ENCODE data around the gene MICAL2.

GRCh38 chr11:12233602-12233925, 123.2 kb downstream of the MICAL2 start:
- TF ChIP-seq CTCF (IDR thresholded peaks at IDR 0.05 in 4 of 5, conservative IDR thresholded peaks at IDR 0.05 in 1 of 5) (no peak), POLR2A (IDR thresholded peaks at IDR 0.05) (no peak)

Data from gastrocnemius medialis (tissue), 4 donors.